CD4-positive, alpha-beta T cell treated with Interleukin-6 for 4 hours (primary cell): ENCODE data around the gene FOXL1.

ENCODE experiments used
- DNase-seq: peaks from one replicate; pipeline ENCODE4 v3.0.0-alpha.2; 2020; ENCODE audit warnings: mixed read lengths

FOXL1 gene

DNA sequence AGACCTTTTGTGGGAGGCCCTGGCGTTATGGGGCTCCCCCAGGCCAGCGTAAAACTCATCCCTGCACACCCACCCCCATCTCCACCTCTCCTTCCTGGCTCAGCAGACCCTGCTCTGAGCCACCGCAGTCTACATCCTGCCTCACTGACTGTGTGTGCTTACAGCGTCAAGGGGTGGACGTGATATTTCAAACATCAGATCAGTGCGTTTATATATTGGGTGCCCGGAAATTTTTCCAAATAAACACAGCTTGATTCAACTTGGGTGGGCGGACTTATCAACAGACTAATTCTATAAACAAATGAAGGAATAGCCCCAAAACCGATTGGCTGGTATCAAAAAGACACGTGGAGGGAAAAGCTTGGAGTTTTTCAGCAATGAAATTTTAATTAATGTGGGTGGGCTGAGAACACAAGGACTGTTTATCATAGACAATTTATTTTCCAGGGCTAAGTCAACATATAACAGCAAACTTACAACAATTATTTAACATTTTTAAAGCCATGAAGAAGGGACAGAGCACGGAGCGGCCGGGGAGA is at the start of gene FOXL1:
Gene FOXL1, plus strand, starts transcription at position 489 of the 539 bp plus-strand sequence. CDS start 175 bp downstream, outside the sequence.
- DNase-seq = no peak

DNA sequence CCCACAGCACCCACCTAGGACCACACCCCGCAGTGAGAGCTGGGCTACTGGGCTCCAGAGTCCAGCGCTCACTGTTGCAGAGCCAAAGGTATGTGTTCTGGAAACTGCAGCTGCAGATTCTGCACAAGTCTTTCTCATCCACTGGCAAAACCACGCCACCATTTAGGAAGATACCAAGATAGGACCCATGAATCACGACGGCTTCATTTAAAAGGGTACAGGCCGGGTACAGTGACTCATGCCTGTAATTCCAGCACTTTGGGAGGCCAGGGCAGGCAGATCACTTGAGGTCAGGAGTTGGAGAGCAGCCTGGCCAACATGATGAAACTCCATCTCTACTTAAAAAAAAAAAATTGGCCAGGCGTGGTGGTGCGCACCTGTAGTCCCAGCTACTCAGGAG is 49.2 kb upstream of the FOXL1 start:
- no peak for DNase-seq

DNA sequence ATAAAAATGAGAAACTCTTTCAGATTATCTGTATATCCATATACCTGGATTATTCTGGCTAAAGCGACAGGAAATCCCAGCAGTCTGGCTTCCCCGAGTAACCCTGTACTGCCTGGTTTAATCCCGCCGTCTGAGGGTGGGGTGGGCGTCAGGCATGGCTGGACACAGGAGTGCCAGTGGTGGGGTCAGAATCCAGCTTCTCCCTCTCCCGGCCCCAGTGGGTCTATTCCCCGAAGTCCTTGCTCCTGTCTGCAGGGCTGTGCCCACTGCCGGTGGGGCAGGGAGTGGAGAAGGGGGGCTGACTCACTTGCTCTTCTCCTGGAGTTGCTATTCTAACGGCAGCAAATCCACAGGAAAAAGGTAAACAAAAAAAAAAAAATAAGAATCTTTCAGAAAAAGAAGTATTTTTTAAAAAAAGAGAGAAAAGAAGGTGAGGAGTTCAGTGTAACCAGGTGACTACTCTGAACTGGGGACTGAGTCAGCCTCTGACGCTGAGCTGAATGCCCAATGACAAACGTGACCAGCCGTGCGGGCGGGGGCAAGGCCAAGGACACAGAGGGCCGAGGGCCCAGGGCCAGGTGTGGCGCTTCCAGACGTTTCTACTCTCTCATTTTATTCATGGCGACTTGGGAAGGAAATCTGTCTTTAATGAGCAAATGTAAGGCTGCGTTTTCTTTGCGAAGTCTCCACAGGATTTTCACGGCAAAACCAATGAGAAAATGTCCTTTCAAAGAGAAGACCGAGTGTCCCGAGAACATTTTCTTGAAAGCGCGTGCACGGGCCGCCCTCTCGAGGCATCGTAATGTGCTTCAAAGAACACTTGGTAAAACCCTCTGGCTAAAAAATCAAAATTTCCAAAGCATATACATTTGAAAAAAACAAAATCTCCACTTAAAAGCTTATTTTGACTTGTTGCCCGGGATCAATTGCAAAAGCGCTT is 47.8 kb upstream of the FOXL1 start:
- no peak for DNase-seq

DNA sequence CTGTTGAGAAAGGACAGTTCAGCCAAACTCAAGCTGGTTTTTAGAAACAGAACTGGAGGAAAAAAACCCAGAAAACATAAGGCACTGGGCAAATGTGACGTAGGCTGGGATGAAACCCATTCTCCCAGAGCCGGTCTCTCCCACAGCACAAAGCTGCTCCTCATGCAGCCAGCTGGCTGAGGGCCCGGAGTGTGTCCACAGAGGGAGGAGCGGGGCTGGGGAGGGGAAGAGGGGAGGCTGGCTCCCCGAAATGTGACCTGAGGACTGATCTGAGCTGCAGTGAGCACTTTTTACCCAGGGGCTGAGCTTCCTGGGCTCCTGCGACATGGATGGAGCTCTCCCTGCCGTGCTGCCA is 47.2 kb upstream of the FOXL1 start:
- no peak for DNase-seq

DNA sequence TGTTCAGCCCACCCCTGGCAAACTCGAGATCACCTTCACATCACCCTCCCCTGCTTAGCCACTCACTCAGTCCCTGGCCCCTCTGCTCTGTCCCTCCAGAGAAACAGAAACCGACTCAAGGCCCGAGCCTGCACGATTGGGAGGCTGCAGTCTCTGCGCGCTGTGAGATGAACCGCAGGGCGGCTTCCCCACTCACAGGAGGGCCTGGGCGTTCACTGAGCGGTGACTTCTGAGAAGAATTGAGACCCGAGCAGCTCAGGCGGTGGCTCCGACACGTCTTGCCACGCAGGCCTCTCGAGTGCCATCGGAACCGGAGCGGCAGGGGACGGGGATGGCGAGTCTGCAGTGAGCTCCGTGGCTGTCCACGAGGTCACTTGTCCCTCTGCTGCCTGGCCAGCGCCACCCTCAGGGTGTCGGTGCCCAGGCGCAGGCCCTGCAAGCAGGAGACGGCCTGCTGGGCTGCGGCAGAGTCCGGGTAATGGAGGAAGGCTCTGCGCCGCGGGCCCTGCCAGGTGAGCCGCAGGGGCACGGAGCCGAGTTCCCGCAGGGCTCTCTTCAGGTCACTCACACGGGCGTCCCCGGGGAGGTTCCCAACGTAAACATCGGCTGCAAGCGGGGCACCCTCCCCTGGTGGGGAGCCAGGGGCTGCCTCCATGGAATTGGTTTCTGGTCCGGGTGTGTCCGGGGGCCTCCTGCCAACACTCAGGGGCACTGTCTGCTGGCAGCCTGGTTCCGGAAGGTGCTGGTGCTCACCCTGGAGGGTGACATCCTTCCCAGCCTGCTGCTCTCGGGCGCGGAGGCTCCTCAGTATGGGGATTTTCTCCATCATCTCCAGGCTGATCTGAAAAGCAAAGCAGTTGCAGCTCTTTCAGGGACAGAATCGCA is 46.5 kb upstream of the FOXL1 start:
- DNase-seq = no peak

DNA sequence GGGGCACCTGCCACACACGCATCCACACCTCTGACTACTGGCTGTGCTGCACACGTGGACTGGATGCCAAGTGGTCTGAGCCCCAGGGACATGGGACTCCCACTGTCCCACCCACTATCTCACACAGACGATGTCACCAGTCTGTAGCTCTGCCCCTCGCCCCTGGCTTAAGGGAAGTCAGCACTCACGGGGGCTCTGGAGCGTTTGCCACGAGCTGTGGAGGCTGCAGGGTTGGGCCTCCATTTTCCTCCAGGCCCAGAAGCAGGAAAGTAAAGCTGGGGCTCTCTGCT is 45.9 kb upstream of the FOXL1 start:
- no peak for DNase-seq

DNA sequence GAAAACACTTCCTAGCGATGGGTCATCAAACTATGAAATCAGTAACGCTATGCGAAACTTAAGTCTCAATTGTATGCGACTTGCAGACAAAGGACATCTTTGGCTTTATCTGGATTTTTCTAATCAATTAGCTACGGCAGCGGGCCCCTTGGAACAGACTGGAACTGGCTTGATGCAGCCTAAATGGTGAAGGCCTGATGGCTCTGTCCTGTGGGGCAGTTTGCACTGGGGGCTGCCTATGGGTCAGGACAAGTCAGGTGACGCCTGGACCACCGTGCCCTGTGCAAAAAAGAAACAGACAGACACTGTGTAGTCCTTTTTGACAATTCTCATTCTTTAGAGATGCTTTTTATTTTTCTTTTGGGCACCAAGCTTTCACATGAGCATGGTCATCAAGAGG is 45.3 kb upstream of the FOXL1 start:
- no peak for DNase-seq

DNA sequence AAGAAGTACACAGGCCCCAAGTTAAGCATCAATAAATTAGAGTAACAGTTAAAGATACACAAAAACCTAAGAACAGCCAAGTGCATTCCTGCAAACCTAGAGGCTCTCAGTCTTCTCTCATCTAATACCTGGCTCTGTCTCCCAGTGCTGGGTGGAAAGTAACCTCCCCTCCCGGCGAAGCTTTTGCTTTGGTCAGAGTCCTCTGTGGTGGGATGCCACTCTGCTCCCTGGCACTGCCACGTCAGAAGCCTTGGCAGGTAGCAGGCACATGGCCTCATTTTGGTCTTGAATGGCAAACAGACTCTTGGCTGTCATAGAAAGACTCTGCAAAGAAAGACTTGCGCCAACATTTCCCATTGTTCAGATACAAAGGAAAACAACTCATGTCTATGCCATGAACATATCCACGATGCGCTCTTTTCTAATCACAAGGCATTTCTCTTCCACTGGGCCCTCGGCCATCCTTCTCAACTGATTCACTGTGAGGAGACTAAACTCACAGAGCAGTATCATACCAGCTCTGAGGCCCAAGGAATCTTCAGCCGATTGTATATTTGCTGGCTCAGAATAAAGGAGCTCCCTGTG is 44.5 kb upstream of the FOXL1 start:
- no peak for DNase-seq

DNA sequence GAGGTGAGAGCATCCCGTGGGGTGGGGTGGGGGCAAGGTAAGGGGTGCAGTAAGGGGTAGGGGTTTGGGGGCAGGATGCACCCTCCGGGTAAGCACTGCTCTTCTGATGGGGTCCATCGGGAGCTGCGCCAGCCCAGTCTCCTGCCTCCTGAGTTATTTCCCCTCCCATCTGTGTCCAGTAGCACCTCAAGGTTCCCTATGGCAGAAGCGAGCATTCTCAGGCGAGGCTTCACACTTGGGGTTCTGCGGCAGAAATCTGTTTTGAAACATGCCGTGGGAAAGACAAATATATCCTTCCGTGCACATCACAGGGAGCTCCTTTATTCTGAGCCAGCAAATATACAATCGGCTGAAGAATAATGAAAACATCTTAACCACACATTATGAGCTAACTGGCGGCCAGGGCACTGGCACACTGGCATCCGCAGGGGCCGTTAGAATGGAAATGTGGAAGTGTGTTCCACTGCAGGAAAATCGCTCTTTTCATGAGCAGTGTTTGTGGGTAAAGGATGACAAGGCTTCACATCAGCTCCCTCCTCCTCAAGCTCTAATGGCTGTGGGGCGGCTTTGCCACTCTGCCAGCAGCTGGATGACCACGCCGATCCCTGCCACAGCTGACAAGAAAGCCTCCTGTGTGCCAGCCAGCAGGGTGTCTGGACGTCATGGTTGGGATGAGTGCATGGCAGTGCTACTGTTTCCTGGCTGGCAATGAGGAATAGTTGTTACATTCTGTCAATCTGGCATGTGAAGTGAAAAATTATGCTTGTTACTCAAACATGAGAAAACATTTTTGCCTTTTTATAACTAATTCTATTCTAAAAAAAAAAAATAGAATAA is 43.4 kb upstream of the FOXL1 start:
- DNase-seq = no peak

DNA sequence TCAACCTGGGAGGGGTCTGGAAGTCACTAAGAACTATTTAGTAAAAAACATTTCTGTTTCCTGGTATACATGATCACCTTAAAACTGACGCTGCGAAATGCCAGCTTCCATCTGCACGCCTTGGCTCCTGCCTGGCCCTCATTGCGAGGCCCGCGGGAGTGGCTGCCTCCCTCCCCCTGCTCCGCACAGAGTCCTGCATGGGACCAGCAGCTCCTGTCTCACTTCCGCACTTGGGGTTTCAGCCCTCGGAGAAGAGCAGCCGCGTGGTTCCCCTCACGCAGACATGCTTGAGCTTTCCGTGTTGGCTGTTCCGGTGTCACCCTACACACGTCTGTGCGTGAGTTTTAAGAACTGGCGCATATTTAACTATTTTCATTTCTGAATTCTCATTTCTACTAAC is 41.7 kb upstream of the FOXL1 start:
- DNase-seq = no peak

DNA sequence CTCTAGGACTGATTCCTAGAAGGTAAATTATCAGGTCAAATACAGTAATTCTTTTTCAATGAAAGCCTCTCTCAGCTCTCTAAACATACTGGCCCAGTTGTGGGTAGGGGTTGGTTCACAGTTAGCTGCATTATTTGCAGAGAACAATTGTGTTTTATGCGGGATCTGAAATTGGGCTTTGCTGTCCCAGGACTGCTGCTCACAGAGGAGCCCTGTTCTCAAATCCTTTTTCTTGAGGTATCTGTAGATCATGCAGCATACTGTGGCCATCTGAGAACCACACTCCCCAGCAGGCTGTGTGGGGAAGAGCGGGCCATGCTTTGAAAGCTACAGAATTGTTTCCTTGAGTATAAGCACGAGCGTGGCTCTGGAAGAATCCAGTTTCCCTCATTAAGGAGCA is 40.9 kb upstream of the FOXL1 start:
- no peak for DNase-seq

DNA sequence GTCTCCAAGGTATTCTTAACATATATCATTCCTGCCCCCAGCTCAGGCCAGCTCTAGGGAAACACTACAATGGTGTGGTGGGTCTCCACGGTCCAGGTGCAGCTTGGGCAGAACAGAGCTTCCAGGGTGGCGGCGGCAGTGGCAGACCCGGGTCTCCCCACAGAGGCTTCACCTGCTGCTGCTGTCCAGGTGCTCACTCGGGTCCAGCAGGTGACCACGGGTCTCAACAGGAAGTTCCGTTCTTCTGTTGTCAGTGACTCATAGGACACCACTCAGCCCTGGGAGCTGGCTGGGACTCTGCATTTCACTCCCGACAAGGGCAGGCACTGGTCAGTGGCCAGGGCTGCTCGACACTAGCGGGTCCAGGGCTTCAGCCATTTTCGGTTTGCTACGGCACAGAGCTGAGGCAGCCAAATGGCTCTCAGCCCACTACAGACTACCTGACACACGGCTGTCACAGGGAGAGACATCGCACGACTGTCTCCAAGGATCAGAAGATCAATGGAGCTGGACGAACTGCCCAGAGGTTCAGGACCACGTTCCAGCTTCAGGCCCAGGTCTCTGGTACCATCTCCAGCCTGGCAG is 40.1 kb upstream of the FOXL1 start:
- no peak for DNase-seq

DNA sequence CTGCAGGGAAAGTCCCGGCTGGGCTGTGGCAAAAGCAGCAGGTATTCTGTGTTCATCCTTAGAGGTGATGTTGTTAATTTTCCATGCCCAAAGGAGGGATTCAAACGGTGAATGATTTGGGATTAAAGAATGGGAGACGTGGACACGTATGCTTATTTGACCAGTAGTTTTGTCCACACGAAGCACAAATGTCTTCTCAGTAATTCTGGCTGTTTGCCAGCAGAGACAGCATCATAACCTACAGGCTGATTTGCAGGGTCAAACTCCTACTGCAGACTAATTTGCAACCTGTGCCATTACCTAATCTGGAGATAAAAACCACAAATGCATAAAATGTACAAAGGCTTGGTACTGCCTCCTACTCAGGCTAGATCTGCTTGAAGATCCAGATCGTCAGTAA is 37.5 kb upstream of the FOXL1 start:
- DNase-seq = no peak

DNA sequence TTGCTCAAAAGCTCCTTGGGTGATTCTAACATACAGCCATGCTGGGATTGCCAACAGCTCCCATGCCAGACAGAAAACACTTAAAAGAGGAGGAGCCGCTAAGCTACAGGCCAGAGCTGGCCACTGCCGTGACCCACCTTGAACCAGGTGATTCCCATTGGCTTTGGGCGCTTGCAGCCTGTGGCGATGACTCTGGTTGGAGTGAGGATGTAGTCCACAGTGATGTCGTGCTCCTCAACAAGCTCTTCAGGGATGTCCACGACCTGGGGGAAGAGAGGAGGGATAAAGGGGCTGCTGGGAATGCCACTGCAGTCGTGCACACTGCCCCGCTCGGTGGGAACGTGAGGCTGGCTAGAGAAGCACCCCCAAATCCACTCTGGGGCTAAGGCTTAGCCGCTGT is 36.8 kb upstream of the FOXL1 start:
- DNase-seq = no peak

DNA sequence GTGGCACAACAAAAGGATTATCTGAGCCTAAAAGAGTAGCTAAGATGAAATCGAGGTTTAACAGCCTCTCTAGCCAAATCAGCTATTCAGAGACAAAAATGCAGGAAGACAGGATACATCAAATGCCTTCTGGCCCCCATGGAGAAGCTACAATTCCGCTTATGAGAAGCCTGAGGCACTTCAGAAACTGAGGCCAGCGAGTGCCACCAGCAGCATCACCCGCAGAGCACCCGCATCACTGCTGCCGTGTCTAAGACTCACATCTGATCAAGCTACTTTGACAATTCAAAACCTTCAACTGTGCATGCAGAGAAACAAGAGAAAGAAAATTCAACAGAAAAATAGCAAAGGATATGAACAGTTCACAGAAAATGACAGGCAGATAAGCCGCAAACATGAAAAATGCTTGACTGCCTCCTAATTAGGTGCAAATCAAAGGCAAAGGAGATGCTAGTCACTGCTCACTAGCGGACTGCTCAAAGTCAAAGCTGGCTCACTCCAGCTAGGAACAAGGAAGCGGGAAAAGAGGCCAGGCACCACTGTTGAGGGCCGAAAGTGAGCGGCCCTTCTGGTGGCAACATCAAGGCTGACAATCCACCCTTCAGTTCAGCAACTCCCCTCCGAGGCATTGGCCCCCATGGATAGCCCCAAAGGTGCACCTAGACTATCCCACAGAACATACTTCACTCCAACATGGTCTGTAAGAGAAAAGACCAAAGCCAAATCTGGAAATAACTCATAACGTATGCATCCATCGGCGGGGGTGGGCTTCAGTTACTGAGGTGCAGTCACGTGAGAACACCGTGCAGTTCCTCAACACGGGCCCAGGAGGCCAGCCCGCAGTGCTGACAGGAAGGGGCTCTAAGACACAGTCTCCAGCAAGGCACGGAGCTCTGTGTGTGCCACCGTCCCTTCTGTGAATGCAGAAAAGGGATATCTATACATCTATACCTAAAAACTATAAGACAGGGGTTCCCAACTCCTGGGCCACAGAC is 35.3 kb upstream of the FOXL1 start:
- DNase-seq = no peak

DNA sequence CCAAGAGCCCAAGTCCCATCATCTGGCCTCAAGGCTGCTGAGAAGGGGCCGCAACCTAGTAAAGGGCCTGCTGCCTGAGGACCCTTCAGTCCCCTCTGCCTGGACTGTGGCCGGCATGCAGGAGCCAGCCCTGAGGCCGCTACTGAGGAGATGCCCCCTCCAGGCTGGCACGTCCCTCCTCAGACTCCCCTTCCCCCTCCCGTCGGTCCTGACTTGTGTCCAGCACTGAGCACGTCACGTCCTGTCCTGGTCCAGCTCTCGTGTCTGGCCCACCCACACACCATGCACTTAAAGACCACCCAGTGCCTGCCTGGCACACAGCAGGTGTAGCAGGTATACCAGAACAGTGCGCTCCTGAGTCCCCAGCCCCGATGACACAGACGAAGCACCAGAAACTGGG is 32.9 kb upstream of the FOXL1 start:
- DNase-seq = no peak

DNA sequence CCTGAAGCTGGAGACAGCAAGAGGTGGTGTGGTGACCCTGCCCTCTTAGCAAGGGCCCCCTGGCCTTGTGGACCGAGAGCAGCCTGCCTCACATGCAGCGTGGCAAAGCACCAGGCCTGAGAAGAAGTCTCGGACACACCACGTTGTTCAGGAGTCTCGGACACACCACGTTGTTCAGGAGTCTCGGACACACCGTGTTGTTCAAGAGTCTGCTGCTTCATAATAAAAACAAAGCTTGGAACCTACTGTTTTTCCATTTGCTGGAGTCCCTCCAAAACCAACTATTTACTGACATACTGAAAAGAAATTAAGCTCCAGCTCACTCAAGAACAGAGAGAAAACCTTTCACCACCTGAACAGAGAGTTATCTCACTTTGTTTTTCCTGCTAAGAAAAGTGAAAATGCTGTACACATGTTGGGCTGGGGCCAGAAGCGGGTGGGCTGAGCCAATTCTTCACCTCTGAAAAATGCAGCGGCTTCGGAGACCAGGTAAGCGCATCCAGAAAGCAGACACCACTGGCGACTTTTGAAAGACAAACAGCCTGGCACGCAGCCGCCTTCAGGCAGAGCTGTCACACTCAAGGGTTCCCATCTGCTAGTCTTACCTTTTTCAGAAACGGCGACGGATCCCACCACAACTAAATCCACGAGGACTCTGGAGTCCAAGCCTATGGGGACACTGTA is 32.3 kb upstream of the FOXL1 start:
- DNase-seq = no peak

DNA sequence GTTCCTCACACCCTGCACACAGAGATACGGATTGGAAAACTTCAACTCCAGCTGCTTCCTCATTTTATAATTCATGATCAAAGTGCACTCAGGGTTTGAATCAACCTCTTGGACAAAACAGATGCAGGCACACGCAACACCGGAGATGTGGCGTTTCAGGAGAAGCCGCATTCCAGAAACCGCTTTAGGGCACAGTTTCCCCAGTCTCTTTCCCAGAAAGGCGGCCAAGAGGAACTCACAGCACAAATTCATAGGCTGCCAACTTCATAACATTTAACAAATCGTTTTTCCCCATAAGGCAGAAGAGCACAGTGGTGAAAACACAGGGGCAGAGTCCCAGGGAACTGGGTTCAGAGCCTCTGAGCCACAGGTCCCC is 31.7 kb upstream of the FOXL1 start:
- DNase-seq = no peak

DNA sequence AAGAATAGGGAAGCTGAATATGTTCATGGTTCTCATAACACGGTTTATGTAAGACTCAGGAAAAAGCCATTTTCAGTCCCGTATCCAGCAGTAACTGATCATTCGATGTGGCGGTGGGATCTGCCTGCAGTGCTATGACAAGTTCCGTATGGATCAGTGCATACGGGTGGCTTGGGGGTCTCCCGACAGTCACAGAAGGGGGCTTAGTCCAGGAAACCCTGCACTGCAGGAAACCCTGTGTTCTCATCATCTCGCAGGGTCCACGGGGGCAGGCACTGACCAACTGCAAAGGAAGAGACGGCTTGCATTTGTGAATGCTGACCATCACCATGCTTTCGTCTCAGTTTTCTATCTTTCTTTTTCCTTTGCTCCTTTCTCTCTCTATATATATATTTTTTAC is 31.1 kb upstream of the FOXL1 start:
- DNase-seq = no peak
